HepG2 (cell line): ENCODE data around the gene GPR31. TPM values are rescaled to one million over a fixed set of nuclear protein-coding genes. Genes with fewer than 3 reads are reported as not detected.

Experiments used
- BCL6 ChIP-seq: IDR thresholded peaks from 2 replicates; pipeline ENCODE4 v1.6.1; 2016; ENCODE audit warnings: missing genetic modification reagents, missing compliant biosample characterization
- MED13 ChIP-seq: sonication (generic); formaldehyde crosslinking; IDR thresholded peaks from 2 replicates; pipeline ENCODE4 v1.5.0; 2020; ENCODE audit warnings: missing genetic modification reagents
- SRSF1 ChIP-seq: fragments of 200-400 bp; formaldehyde crosslinking; optimal IDR thresholded peaks from 2 replicates; pipeline ENCODE3; 2017; ENCODE audit warnings: mild to moderate bottlenecking, low read depth, low read length, moderate library complexity
- TOE1 ChIP-seq: sonication (generic); formaldehyde crosslinking; IDR thresholded peaks from 2 replicates; pipeline ENCODE4 v1.4.0; 2020; ENCODE audit warnings: mild to moderate bottlenecking, missing genetic modification reagents
- ZBTB7B ChIP-seq: sonication (generic); formaldehyde crosslinking; IDR thresholded peaks from 2 replicates; pipeline ENCODE4 v1.4.0; 2020; ENCODE audit warnings: missing genetic modification reagents
- ZMYM3 ChIP-seq: sonication (generic); formaldehyde crosslinking; IDR thresholded peaks from 2 replicates; pipeline ENCODE4 v1.5.1; 2020; ENCODE audit warnings: mild to moderate bottlenecking, missing genetic modification reagents
- ZNF121 ChIP-seq: sonication (generic); formaldehyde crosslinking; IDR thresholded peaks from 2 replicates; pipeline ENCODE4 v1.5.0; 2020; ENCODE audit warnings: mild to moderate bottlenecking, missing genetic modification reagents
- ZNF530 ChIP-seq: sonication (generic); formaldehyde crosslinking; IDR thresholded peaks from 2 replicates; pipeline ENCODE4 v1.5.0; 2020; ENCODE audit warnings: low read depth, mild to moderate bottlenecking, missing genetic modification reagents
- ZNF605 ChIP-seq: sonication (generic); formaldehyde crosslinking; IDR thresholded peaks from 2 replicates; pipeline ENCODE4 v1.8.0; 2022; ENCODE audit warnings: mild to moderate bottlenecking, missing genetic modification reagents
- polyA plus RNA-seq, 8 experiments: library from polyadenylated mRNA; depleted of rRNA in 3 of 8; stranded (reverse) in 7 of 8; unstranded in 1 of 8; fragments of >200 nt; fragmentation: Illumina TruSeq in 4 of 8; extraction: Trizol in 4 of 8; gene quantifications; 2 replicates each; pipeline versions ENCODE4 v1.2.1 to v1.2.3, GENCODE V29; 2011 to 2016; ENCODE audit warnings: low read depth in 4 of 8, missing spikeins in 1 of 8, mixed read lengths in 1 of 8; ENCODE audit not compliant: insufficient read depth in 1 of 8
- total RNA-seq, 5 experiments: library from RNA; depleted of rRNA; stranded (reverse); fragments of >200 nt; fragmentation: Illumina TruSeq; extraction: Trizol; gene quantifications; 2 replicates each; pipeline ENCODE4 v1.2.3, GENCODE V29; 2016; ENCODE audit warnings: low read depth in 1 of 5
- TF ChIP-seq, protein P1 (sequence below): sonication (generic); formaldehyde crosslinking; IDR thresholded peaks from 2 replicates; pipeline ENCODE4 v1.4.0; 2020; ENCODE audit warnings: missing genetic modification reagents, low read depth, mild to moderate bottlenecking, borderline replicate concordance
- TF ChIP-seq, protein P2 (sequence below): sonication (generic); formaldehyde crosslinking; IDR thresholded peaks from 2 replicates; pipeline ENCODE4 v1.4.0; 2020; ENCODE audit warnings: missing genetic modification reagents
- TF ChIP-seq, protein P3 (sequence below): sonication (generic); formaldehyde crosslinking; IDR thresholded peaks from 2 replicates; pipeline ENCODE4 v1.4.0; 2020; ENCODE audit warnings: missing genetic modification reagents
- TF ChIP-seq, protein P4 (sequence below): sonication (generic); formaldehyde crosslinking; IDR thresholded peaks from 2 replicates; pipeline ENCODE4 v1.4.0; 2020; ENCODE audit warnings: low read depth, mild to moderate bottlenecking, missing genetic modification reagents
- TF ChIP-seq, protein P5 (sequence below): sonication (generic); formaldehyde crosslinking; conservative IDR thresholded peaks from 2 replicates; pipeline ENCODE4 v1.8.0; 2022; ENCODE audit warnings: missing genetic modification reagents
- TF ChIP-seq, protein P6 (sequence below): sonication (generic); formaldehyde crosslinking; IDR thresholded peaks from 2 replicates; pipeline ENCODE4 v1.8.0; 2023; ENCODE audit warnings: mild to moderate bottlenecking, missing genetic modification reagents

Gene GPR31
- total and polyA plus RNA-seq, 2 of the 13 experiments (the other 11 are each of a cell fraction or from before 2014, with no cell fraction given) = not detected

DNA sequence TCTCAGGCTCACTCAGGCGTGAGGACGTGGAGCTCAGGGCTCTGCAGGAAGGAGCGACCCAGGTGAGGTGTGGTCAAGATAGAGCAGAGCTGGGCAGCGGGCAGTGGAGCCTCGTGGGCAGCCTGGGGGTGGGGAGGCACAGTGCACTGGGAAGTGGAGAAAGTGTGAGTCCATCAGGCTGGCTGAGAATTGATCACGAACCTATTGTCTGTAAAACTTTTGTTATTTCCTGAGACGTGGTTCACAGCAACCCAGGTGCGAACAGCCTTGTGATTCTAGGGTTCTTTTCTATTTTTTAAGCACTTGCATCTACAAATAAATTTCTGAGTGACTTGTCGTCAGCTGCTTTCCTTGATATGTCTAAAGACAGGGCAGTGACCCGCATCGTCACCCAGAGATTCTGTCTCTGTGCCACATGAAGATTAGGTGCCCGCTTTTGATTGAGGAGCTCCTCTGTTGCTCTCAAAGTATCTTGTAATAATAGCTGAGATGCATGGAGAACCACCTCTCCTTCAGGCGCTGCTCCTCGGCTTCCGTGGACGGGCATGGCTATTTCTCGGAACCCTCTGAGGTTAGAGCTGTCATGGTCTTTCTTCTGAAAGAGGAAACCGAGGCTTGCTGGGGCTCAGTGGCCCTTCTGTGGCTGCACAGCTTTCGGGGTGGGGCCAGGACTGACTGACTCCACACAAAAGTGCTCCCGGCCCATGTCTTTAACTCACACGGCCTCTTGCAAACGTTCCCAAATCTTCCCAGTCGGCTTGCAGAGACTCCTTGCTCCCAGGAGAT lies 35.5 kb downstream of the GPR31 start (continued):
- TF ChIP-seq, protein P1, sequence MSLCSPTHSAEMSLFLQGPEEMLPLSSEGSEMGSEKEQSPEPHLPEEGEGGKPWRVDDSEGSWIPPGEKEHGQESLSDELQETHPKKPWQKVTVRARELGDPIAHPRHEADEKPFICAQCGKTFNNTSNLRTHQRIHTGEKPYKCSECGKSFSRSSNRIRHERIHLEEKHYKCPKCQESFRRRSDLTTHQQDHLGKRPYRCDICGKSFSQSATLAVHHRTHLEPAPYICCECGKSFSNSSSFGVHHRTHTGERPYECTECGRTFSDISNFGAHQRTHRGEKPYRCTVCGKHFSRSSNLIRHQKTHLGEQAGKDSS = peak; percentile 96
- TF ChIP-seq, protein P2, sequence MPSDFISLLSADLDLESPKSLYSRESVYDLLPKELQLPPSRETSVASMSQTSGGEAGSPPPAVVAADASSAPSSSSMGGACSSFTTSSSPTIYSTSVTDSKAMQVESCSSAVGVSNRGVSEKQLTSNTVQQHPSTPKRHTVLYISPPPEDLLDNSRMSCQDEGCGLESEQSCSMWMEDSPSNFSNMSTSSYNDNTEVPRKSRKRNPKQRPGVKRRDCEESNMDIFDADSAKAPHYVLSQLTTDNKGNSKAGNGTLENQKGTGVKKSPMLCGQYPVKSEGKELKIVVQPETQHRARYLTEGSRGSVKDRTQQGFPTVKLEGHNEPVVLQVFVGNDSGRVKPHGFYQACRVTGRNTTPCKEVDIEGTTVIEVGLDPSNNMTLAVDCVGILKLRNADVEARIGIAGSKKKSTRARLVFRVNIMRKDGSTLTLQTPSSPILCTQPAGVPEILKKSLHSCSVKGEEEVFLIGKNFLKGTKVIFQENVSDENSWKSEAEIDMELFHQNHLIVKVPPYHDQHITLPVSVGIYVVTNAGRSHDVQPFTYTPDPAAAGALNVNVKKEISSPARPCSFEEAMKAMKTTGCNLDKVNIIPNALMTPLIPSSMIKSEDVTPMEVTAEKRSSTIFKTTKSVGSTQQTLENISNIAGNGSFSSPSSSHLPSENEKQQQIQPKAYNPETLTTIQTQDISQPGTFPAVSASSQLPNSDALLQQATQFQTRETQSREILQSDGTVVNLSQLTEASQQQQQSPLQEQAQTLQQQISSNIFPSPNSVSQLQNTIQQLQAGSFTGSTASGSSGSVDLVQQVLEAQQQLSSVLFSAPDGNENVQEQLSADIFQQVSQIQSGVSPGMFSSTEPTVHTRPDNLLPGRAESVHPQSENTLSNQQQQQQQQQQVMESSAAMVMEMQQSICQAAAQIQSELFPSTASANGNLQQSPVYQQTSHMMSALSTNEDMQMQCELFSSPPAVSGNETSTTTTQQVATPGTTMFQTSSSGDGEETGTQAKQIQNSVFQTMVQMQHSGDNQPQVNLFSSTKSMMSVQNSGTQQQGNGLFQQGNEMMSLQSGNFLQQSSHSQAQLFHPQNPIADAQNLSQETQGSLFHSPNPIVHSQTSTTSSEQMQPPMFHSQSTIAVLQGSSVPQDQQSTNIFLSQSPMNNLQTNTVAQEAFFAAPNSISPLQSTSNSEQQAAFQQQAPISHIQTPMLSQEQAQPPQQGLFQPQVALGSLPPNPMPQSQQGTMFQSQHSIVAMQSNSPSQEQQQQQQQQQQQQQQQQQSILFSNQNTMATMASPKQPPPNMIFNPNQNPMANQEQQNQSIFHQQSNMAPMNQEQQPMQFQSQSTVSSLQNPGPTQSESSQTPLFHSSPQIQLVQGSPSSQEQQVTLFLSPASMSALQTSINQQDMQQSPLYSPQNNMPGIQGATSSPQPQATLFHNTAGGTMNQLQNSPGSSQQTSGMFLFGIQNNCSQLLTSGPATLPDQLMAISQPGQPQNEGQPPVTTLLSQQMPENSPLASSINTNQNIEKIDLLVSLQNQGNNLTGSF (CRISPR knock-in tag) = 0 out of 2 replicates have a peak, but pooled peaks have one; percentile 58
- no peak for TF ChIP-seq ZNF121 (CRISPR knock-in tag)
- TF ChIP-seq MED13 = no peak
- no peak for TF ChIP-seq SRSF1
- TF ChIP-seq ZBTB7B (CRISPR knock-in tag) = peak; percentile 7; the same call in 1 of the 2 replicates
- peak; percentile 56 for TF ChIP-seq ZNF605 (CRISPR knock-in tag)
- TF ChIP-seq TOE1 (CRISPR knock-in tag) = no peak
- peak; percentile 67; the same call in 1 of the 2 replicates for TF ChIP-seq ZMYM3
- no peak for TF ChIP-seq BCL6 (CRISPR knock-in tag)
- TF ChIP-seq, protein P3, sequence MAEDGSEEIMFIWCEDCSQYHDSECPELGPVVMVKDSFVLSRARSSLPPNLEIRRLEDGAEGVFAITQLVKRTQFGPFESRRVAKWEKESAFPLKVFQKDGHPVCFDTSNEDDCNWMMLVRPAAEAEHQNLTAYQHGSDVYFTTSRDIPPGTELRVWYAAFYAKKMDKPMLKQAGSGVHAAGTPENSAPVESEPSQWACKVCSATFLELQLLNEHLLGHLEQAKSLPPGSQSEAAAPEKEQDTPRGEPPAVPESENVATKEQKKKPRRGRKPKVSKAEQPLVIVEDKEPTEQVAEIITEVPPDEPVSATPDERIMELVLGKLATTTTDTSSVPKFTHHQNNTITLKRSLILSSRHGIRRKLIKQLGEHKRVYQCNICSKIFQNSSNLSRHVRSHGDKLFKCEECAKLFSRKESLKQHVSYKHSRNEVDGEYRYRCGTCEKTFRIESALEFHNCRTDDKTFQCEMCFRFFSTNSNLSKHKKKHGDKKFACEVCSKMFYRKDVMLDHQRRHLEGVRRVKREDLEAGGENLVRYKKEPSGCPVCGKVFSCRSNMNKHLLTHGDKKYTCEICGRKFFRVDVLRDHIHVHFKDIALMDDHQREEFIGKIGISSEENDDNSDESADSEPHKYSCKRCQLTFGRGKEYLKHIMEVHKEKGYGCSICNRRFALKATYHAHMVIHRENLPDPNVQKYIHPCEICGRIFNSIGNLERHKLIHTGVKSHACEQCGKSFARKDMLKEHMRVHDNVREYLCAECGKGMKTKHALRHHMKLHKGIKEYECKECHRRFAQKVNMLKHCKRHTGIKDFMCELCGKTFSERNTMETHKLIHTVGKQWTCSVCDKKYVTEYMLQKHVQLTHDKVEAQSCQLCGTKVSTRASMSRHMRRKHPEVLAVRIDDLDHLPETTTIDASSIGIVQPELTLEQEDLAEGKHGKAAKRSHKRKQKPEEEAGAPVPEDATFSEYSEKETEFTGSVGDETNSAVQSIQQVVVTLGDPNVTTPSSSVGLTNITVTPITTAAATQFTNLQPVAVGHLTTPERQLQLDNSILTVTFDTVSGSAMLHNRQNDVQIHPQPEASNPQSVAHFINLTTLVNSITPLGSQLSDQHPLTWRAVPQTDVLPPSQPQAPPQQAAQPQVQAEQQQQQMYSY (CRISPR knock-in tag) = peak; percentile 10; the same call in 1 of the 2 replicates
- no peak for TF ChIP-seq ZNF530 (CRISPR knock-in tag)
- TF ChIP-seq, protein P4, sequence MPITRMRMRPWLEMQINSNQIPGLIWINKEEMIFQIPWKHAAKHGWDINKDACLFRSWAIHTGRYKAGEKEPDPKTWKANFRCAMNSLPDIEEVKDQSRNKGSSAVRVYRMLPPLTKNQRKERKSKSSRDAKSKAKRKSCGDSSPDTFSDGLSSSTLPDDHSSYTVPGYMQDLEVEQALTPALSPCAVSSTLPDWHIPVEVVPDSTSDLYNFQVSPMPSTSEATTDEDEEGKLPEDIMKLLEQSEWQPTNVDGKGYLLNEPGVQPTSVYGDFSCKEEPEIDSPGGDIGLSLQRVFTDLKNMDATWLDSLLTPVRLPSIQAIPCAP = no peak
- TF ChIP-seq, protein P5, sequence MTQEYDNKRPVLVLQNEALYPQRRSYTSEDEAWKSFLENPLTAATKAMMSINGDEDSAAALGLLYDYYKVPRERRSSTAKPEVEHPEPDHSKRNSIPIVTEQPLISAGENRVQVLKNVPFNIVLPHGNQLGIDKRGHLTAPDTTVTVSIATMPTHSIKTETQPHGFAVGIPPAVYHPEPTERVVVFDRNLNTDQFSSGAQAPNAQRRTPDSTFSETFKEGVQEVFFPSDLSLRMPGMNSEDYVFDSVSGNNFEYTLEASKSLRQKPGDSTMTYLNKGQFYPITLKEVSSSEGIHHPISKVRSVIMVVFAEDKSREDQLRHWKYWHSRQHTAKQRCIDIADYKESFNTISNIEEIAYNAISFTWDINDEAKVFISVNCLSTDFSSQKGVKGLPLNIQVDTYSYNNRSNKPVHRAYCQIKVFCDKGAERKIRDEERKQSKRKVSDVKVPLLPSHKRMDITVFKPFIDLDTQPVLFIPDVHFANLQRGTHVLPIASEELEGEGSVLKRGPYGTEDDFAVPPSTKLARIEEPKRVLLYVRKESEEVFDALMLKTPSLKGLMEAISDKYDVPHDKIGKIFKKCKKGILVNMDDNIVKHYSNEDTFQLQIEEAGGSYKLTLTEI = no peak
- TF ChIP-seq, protein P6, sequence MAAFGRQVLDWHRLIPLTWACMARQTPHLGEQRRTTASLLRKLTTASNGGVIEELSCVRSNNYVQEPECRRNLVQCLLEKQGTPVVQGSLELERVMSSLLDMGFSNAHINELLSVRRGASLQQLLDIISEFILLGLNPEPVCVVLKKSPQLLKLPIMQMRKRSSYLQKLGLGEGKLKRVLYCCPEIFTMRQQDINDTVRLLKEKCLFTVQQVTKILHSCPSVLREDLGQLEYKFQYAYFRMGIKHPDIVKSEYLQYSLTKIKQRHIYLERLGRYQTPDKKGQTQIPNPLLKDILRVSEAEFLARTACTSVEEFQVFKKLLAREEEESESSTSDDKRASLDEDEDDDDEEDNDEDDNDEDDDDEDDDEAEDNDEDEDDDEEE (CRISPR knock-in tag) = no peak
